NCI-H187 treated with DMSO at 0.1 percent for 48 hours (cell line): ENCODE data around the gene HORMAD2.
"Not testable (repeated sequence)": the region's sequence is repeated elsewhere in the genome, so short reads cannot be mapped to it uniquely, and the experiment has no call there.

Experiments
- DNase-seq: peaks from one replicate; lab custom pipeline; 2025; lab: John Stamatoyannopoulos, UW

HORMAD2 gene

DNA sequence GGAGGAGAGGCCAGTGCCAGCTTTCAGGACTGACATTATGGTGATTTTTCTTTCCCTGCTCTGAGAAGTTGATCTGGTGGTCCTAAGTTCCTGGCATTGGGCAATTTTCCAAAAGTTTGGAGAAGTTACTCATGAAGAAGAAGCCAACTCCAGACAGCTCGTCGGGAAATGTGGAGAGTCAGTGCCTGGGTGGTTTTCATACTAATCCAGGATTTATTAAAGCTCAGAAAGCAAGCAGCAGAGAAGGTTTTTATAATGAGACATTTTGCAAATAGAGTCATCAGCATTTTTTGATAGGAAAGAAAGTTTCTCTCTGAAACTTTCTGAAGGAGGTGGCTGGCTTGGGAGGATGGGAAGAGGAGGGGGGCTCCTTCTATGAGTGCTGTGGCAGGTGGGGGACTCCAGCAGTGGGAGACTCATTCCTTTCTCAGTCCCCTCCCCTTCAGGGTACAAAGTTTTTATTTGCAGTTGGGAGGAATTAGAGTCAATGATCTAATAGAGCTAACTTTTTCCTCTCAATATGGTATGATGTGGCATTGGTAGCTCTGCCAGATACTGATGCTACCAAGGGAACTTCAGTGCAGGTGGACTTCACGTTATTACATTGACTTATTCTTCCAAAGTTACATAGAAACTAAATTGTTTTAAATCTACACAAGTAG, 110.9 kb downstream of the HORMAD2 start:
- no peak for DNase-seq

DNA sequence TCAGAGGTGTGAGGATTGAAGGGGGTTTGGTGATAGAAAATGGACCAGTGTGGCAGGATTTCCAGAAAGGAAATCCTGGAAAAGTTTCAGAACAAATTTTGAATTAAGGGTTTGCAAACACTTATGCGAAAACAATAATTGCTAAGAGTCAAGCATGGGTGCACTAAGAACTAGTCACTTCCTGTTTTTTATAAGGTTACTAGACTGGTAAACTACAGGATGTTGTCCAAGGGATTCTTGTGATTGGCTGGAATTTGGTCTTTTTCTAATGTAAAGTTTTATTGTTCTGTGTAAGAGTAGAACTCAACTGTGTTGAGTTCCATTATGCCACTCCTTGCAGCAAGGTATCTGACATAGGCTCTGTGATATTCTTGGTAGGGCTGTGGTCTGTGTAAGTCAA, 112.2 kb downstream of the HORMAD2 start:
- DNase-seq = no peak

DNA sequence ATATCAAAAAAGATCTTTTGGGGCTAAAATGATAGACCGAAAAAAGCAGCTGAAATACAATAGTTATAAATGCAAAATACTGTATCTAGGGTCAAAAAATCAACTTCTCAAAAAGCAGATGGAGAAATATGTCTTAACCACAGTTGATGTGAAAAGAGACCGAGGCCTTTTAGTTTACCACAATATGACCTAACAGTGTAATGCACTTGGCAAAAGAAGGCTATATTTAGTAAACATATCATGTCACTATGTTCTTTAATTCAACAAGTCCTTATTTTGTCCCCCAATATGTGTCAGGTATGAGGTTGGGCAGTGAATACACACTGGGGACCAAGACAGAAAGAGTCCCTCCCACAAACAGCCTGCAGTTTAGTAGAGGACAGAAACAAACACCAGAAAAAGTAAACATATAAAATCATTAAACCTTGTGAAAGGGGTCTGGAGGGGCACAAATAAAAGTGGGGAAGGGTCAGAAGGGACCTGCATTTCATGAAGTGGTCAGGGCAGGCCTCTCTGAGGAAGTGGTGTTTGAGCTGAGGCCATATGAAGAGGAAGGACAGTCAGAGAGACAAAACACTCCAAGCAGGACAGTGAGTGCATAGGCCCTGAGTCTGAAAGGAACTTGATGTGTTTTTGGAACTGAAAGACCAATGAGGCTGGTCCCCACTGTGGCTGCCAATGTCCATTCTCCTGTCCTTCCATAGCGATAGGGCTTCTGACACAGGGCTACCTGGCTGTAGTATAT, 112.9 kb downstream of the HORMAD2 start:
- DNase-seq = no peak

DNA sequence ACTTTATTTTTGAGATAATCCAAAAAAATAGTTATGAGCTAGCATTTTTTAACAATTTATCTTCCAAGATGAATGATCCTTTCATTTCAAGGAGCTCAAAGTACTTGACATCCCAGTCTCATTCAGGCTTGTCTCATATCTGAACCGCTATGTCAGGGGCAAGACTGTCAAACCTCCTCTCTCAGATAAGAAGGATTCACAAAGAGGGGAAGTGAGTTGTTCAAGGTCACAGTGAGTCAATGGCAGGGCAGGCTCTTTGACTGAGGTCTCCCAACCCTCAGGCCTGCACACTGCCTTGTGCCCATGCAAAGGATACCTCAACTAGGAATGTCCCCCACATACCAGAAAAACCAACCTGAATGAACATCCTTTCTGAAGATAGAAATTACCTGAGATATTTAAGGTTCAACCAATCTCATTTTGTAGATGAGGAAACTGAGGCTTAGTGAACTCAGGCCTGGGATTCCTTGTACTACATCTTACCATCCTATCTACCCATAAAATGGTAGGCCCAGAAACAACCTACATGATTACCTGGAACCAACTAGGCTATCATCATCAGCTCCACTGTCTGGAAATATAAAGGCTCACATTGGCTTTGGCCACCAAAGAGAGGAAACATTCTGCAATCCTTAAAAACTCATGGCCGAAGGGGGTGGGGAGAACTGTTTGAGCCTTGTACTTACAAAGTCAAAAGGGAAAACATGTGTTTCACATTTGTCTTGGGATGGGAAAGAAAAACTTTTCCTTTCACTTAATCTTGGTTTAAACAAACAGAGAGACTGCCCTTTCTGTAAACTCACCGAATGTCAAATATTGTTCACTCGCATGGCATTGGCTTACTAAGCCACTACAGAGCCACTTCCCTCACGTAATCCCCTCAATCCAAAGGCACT, 115.2 kb downstream of the HORMAD2 start:
- DNase-seq = no peak

DNA sequence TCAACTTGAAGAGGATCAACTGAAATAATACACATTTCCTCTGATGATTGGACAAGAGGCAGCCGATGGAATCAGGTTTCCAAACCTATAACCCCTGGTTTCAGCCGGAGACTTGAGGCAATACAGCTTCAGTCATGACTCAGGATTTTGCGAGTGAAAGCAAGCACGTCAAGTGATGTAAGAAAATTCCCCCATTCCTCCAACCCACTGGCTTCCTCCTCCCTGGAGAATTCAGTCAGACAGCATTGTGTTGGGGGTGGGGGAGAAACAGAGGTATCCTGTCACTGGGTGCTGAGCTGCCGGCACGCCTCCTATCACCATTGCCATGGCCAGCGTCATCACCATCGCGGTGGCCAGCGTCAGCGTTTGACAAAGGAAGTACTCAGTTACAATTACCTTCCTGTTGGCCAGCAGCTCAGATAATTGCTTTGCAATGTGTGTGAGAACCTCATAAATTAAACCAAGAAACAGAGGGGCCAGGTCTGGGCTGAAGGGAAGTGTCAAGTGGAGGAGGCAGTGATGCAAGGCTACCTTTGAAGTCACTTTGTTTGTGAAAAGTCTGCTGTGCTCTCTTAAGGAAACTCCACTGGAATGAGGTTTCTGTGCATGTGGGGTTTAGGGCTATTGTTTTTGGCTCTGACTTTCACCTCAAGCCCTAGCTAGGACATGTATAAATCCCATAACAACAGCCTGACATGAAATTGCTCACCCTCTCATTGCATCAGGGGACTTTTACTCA, 116.0 kb downstream of the HORMAD2 start:
- DNase-seq = peak; percentile 60

- no peak for DNase-seq
Observed at GRCh38 chr22:30196880-30197336, 116.6 kb downstream of the HORMAD2 start.

GRCh38 chr22:30197389-30197788, 117.1 kb downstream of the HORMAD2 start:
- DNase-seq = no peak

GRCh38 chr22:30198152-30198825, 118.0 kb downstream of the HORMAD2 start:
- no peak for DNase-seq

DNA sequence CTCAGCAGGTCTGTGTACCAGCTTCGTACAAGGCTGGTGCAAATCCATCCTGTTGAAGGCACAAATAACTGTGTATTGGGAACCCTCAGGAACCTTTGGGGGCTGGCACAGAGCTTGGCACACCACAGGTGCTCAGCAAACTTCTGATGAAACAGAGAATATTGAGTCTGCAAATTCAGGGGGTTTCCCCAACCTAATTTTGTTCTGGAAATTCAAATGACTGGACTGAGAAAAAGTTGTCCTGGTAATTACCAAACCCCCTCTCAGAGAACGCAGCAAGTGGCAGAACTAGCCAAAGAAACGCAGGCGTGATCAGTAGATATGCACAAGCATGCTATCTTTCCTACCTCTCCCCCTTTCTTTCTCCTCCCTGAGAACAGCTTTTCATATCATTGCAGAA, 118.7 kb downstream of the HORMAD2 start:
- no peak for DNase-seq

GRCh38 chr22:30200905-30201304, 120.6 kb downstream of the HORMAD2 start:
- not testable (repeated sequence) for DNase-seq

- no peak for DNase-seq
Observed at GRCh38 chr22:30201945-30202344, 121.7 kb downstream of the HORMAD2 start.

- no peak for DNase-seq
Observed at GRCh38 chr22:30202531-30203006, 122.3 kb downstream of the HORMAD2 start.

DNA sequence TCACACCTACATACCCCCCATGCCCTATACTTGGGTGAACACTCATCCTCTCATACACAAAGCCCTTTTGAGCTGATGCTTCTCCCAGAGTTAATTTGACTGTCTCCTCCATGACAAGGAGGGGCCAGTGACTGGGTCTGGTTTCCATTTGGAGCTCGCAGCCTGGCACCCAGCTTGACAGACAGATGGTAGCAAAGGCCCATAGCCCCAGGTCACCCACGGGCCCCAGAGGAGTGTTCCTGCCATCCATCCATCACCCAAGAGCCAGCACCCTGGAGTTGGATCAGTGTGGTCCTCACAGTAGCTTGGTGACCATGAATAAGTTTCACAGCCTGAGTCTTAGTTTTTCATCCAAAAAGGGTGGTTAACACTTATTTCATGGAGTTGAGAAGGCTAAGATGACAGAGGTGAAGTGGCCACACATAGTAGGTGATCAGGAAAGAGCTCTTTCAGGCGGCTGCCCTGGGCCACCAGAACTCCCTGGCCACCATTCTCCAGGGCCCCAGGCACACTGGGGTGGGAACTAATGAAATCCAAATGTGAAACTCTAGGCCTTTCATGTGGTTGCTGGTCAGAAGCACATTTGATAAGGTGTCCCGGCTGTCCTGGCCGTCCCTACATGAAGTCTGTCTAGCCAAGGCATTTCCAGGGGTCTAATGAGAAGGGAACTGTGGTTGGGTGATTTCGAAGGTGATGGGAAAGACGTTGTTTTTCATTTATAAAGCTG, 123.9 kb downstream of the HORMAD2 start:
- no peak for DNase-seq

DNA sequence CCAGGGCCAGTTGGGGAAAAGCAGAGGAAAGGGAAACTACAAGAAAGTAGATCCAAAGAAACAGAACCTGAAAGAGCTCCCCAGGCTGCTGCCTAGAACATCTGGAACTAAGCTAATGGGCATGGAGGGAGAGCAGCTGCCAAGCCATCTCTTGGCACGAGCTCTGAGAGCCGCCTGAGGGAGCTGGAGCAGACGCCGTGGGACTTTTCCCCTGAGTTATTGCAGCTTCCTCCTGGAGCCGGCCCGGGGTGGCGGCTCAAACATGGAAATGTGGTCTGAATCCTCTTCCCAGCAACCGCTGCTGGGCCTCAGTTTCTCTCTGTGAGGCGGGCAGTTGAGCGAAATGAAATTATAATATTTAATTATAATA, 124.5 kb downstream of the HORMAD2 start:
- DNase-seq = no peak

GRCh38 chr22:30205281-30206115, 125.2 kb downstream of the HORMAD2 start:
- no peak for DNase-seq

DNA sequence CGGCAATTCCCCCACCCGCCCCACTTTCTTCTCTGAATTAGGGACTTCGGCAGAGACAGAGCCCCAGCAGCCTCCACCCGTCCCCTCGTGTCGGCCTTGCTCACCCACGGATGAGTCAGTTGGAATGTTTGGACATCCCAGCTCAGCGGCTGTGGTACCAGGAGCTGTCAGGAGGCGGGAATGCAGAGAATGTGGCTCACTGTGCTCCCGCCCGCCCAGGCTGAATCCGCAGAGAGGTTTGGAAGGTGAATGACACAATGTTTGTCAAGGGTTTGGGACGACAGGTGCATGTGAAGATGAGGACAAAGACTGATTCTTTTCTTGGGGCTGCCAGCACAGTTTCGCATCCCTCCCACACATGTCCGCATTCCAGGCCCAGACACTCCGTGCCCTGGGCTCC, 126.7 kb downstream of the HORMAD2 start:
- DNase-seq = no peak

- no peak for DNase-seq
Observed at GRCh38 chr22:30208631-30209603, 128.7 kb downstream of the HORMAD2 start.

DNA sequence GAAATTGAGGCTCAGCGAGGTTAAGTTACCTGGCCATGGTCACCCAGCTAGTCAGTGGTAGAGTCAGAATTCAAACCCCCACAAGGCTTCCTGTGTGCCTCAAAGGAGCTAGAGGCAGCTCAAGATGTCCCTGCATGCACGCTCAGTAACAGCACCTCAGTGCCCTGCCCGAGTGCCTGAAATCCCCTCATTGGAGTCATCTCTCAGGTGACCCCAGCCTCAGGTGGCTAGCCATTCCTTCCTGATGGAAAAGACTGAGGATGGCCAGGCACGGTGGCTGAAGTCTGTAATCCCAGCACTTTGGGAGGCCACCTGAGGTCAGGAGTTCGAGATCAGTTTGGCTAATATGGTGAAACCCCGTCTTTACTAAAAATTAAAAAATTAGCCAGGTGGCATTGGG, 129.4 kb downstream of the HORMAD2 start:
- no peak for DNase-seq
